HFFc6 (cell line): ENCODE results near the gene B3GNT7. TPM values are rescaled to one million over a fixed set of nuclear protein-coding genes. Genes with fewer than 3 reads are reported as not detected.

Experiments used
- DNase-seq: peaks from one replicate; pipeline ENCODE4 v3.0.0-alpha.2; 2018
- H3K27ac Mint-ChIP-seq: 2 replicates; pipeline ENCODE4 v1.8.0; 2020; ENCODE audit warnings: mild to moderate bottlenecking, mixed read lengths
- H3K27me3 Mint-ChIP-seq: 2 replicates; pipeline ENCODE4 v1.8.0; 2021; ENCODE audit warnings: mild to moderate bottlenecking, moderate library complexity, mixed read lengths; ENCODE audit not compliant: insufficient read depth
- H3K36me3 Mint-ChIP-seq: 2 replicates; pipeline ENCODE4 v1.8.0; 2021; ENCODE audit warnings: low read depth, mixed read lengths
- H3K4me1 Mint-ChIP-seq: 2 replicates; pipeline ENCODE4 v1.8.0; 2020; ENCODE audit warnings: low read depth, mixed read lengths
- H3K4me3 Mint-ChIP-seq: 2 replicates; pipeline ENCODE4 v1.8.0; 2020; ENCODE audit warnings: mild to moderate bottlenecking, moderate library complexity, mixed read lengths
- H3K9me3 Mint-ChIP-seq: 2 replicates; pipeline ENCODE4 v1.8.0; 2020; ENCODE audit warnings: mild to moderate bottlenecking, mixed read lengths
- total RNA-seq, 6 experiments: library from RNA; stranded (reverse); fragmentation: NEBNext Ultra II Directional; extraction: Animal tissue kit (Norgen Biotek cat#: 25700); gene quantifications; 2 replicates in 1 of 6; 3 replicates in 5 of 6; pipeline ENCODE4 v1.2.3, GENCODE V29; 2021
- TF ChIP-seq, protein P1 (sequence below): fragments of 200-600 bp; sonication (generic); IDR thresholded peaks from 2 replicates; pipeline ENCODE4 v1.5.0; 2021; ENCODE audit warnings: antibody characterized with exemption, mild to moderate bottlenecking

B3GNT7 gene
- total RNA-seq, 6 experiments from 2014 or later: 0.09 to 0.15 (median 0.11) TPM; not detected in 1

DNA sequence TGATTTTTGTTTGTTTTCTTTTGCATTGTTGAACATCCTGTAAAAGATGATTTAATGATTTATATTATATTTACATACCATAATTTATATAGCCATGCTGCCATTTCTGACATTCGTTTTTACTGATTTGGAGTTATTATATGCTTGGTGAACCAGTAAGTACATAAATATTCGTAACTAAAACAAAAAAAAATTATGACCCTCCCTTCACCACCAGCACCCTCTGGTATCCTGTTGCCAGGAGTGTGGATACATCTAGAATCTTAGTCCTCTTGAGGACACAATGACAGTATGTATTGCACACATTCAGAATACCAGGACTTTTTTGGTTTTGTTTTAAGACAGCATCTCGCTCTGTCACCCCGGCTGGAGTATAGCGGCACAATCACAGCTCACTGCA is 43.9 kb upstream of the B3GNT7 start:
- H3K36me3 Mint-ChIP-seq: peaks cover 28% of the 10 kb centered on the region
- TF ChIP-seq, protein P1, sequence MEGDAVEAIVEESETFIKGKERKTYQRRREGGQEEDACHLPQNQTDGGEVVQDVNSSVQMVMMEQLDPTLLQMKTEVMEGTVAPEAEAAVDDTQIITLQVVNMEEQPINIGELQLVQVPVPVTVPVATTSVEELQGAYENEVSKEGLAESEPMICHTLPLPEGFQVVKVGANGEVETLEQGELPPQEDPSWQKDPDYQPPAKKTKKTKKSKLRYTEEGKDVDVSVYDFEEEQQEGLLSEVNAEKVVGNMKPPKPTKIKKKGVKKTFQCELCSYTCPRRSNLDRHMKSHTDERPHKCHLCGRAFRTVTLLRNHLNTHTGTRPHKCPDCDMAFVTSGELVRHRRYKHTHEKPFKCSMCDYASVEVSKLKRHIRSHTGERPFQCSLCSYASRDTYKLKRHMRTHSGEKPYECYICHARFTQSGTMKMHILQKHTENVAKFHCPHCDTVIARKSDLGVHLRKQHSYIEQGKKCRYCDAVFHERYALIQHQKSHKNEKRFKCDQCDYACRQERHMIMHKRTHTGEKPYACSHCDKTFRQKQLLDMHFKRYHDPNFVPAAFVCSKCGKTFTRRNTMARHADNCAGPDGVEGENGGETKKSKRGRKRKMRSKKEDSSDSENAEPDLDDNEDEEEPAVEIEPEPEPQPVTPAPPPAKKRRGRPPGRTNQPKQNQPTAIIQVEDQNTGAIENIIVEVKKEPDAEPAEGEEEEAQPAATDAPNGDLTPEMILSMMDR: no peak
- no peak overlapping the region for H3K4me3 Mint-ChIP-seq
- H3K9me3 Mint-ChIP-seq: no peaks in the 10 kb centered on the region
- no peak overlapping the region for H3K27ac Mint-ChIP-seq
- DNase-seq: no peak
- no peaks in the 10 kb centered on the region for H3K27me3 Mint-ChIP-seq
- H3K4me1 Mint-ChIP-seq: peaks cover 23% of the 10 kb centered on the region

DNA sequence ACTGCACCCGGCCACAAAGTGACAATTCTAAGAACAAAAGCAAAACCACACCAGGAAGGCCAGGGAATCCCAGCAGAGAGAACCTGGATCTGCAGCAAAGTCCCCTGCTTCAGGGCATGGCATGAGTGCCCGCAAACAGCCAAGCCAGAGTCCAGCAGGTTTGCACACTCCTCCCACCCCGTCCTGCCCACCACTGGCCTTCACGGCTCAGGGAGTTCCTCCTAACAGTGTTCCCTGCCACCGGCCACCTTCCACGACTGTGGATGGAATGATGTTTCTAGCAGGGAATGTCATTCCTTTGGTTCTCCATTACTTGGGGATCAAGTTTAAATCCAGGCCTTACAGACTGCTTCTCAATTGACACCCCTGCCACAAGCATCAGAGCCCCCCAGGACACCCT is 42.0 kb upstream of the B3GNT7 start:
- Mint-ChIP-seq H3K4me3 (no peak overlapping the region), H3K9me3 (no peaks in the 10 kb centered on the region), H3K27me3 (no peaks in the 10 kb centered on the region), H3K27ac (no peak overlapping the region), H3K4me1 (peaks cover 10% of the 10 kb centered on the region), H3K36me3 (peaks cover 13% of the 10 kb centered on the region)
- no peak for DNase-seq
- TF ChIP-seq, protein P1: no peak

DNA sequence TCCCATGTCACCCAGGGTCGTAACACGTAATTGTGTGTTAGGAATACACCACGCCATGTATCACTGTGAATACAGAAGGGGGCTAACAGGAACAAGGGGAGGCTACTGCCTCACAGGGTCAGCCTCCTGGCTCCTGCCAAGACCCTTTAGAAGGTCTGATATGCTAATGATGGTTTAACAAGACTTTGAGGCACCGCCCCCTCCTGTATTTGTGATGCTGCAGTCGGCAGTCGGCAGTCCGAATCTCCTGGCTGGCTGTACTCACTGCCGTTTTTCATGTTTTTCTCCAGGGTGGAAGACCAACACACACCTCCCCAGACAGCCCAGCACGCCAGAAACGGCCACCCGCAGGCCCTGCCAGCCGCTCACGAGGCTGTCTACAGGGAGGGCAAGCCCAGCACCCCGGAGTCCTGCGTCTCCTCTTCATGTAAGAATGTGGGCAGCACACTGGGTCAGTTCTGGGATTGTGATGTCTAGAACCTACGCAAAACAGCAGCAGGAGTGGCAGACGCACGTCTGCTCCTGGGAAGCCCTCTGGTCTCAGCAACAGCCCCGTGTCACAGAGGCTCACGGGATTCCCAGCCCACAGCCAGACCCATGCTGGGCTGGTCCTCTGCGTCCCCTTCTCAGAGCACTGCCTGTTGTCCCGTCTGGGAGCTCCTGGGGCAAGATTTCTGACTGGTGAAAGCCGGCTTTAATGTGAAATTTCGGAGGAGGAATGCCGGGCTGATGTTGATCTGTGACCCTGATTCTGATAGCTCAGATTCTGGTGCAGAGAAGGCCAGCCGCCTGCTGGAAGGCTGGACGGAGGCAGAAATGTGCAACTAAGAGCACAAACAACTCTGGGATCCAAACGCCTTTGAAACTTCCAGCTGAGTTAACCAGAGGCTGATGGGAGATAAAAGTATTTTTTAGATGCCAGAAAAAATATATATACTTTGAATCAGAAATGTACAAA is 39.7 kb upstream of the B3GNT7 start:
- Mint-ChIP-seq H3K27me3 (no peaks in the 10 kb centered on the region), H3K4me3 (no peak overlapping the region), H3K9me3 (no peaks in the 10 kb centered on the region), H3K27ac (no peak overlapping the region), H3K36me3 (0 out of 2 replicates have a peak, but pooled peaks cover 6% of the 10 kb centered on the region), H3K4me1 (no peaks in the 10 kb centered on the region)
- TF ChIP-seq, protein P1: no peak
- DNase-seq: no peak

DNA sequence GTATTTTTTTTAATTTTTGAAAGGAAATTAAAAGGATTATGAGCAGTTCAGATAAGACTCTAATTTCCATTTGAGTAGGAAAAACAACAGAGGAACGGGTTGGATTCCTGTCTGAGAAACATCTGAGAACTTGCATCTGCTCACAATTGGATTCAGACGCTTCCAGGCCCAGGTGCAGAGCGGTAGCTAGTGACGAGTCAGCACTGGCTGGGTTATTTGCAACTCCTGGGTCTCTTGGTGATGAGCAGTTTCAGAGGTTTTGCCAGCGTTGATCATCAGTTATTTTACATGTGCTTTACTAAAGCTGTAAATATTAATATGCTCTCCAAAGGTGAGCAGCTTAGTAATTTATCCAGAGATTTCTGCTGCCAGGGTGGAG is 39.1 kb upstream of the B3GNT7 start:
- Mint-ChIP-seq H3K27me3 (no peaks in the 10 kb centered on the region), H3K27ac (no peak overlapping the region), H3K4me1 (no peaks in the 10 kb centered on the region), H3K4me3 (no peak overlapping the region), H3K36me3 (0 out of 2 replicates have a peak, but pooled peaks cover 9% of the 10 kb centered on the region), H3K9me3 (no peaks in the 10 kb centered on the region)
- no peak for DNase-seq
- TF ChIP-seq, protein P1: no peak

GRCh38 chr2:231357048-231357447 is 38.5 kb upstream of the B3GNT7 start:
- peaks cover 3% of the 10 kb centered on the region; the same call in 1 of the 2 replicates for H3K27me3 Mint-ChIP-seq
- H3K27ac Mint-ChIP-seq: no peak overlapping the region
- TF ChIP-seq, protein P1: no peak
- H3K4me3 Mint-ChIP-seq: no peak overlapping the region
- H3K9me3 Mint-ChIP-seq: no peaks in the 10 kb centered on the region
- H3K4me1 Mint-ChIP-seq: no peaks in the 10 kb centered on the region
- no peak for DNase-seq
- 0 out of 2 replicates have a peak, but pooled peaks cover 9% of the 10 kb centered on the region for H3K36me3 Mint-ChIP-seq
